GM19455 (cell line): ENCODE results near the gene ZRANB1.

Experiments
- ATAC-seq: cut with Tn5 transposase; IDR thresholded peaks from one replicate; pipeline ENCODE4 v1.9.1; 2021; ENCODE audit not compliant: unreplicated experiment

ZRANB1 gene

DNA sequence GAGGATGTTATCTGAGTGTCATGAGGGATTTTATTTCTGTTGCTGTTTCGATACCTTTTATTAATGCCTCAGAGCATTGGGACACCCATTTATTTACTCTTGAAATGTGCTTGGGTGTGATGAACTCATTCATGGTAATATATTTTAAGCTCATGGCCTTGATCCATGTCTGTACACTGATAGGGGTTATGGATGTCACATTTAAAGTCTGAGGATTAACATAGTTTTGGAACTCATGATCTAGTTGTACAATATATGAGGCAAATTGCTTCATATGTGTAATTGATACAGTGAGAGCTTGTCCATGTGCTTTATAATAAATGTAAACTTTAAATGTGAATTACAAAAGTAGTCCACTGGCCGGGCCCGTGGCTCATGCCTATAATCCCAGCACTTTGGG, 23.0 kb upstream of the ZRANB1 start:
- ATAC-seq, result no peak

DNA sequence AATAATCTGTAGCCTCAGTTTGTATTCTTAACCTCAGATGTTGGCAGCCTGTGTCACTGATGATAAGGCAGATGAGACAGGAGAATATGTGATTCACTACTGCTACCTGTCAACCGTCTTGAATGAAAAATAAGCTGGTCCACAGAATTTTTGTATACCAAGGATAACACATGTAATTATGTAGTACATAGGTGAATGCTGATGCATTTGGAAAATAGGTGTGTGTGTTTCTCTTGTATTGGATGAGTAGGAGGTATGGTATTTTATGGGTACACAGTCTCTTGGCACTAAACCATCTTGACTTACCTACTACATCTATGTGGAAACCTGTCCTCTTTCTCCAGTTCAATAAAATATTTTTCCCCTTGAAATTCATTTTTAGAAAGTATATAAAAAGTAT, 20.7 kb upstream of the ZRANB1 start:
- no peak for ATAC-seq

DNA sequence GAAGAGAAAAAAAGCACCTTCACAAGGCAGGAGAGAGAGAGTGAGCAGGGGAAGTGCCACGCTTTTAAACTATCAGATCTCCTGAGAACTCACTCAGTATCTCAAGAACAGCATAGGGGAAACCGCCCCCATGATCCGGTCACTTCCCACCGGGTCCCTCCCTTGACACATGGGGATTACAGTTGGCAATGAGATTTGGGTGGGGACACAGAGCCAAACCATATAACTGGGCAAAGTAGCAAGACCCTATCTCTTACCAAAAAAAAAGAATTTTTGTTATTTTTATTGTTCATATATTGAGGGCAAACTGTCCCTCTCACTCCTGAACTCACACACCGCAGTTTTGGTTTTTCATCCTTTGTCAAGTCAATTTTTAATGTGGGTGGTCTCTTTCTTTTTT, 18.2 kb upstream of the ZRANB1 start:
- no peak for ATAC-seq

DNA sequence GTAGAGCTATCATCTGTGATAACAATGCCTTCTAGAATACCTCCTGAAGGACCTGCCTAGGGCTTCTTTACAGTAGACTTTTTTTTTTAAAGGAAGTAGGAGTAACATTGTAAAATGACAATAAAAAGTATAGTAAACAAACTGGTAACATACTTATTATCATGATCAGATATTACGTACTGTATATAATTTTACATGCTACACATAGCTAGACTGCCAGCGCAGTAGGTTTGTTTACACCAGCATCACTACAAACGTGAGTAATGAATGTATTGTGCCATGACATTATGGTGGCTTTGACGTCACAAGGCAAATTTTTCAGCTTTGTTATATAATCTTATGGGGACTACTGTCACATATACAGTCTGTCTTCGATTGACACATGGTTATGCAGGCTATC, 15.4 kb upstream of the ZRANB1 start:
- ATAC-seq, result no peak

DNA sequence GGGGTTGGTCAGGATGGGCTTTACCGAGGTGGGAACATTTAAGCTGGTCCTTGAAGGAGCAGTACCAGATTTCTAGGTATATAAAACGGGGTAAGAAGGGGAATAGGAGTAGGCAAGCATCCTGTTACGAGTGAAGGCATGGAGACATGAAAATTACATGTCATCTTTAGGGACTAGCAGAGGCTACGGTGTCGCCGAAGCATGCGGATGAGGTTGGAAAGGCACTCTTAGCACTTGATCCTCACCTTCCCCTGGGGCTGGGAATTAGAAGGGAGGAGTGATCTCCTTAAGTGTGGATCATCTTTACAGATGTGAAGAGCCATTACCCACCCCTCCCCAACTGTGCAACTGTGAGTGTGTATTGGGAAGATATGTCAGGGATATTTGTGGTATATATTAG, 13.8 kb upstream of the ZRANB1 start:
- no peak for ATAC-seq

DNA sequence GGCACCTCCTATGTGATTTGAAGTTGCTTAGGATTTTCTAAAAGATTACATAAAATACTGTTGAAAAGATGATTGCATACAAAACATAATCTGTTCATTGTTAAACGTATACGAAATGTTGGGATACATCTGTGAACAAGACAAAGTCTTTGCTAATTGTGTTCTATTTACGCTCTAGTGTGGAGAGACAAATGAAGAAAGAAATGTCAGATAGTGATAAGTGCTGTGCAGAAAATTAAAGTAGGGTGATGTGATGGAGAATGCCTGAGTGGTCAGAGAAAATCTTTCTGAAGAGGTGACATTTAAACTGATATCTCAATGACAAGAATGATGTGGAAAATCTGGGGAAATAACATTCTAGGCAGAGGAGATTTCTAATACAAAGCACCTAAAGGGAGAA, 13.4 kb upstream of the ZRANB1 start:
- ATAC-seq, result no peak

DNA sequence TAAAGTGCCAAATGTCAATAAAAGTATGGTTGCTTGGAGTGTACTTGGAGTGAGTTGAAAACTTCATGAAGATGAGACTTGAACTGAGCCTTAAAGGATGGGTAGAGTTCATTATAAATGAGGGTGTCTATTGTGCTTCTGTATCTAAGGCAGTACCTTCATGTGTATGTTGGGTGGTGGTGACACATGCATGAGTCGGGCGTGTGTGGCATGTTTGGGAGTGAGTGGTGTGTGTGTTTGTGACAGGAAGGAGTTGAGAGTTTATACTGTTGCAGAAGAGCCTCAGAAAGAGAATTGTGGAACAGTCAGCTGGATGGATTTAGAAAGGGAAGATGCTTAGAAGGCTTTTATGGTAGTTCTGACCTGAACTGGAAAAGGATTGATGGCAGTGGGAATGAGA, 6.0 kb upstream of the ZRANB1 start:
- no peak for ATAC-seq

DNA sequence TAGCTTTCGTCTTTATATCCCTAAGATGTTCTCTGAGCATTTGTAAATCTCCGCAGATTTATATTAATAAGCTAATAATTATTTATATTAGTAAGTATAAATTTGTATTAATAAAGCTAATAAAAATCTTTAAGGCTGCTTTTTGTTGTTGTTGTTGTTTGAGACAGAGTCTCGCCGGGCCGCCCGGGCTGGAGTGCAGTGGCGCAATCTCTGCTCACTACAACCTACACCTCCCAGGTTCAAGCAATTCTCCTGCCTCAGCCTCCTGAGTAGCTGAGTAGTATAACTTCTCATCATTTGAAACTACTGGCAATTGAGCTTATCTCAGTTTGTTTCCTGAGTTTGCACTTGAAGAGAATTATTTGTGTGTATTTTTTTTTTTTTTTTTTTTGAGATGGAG, 5.1 kb upstream of the ZRANB1 start:
- ATAC-seq, result no peak

DNA sequence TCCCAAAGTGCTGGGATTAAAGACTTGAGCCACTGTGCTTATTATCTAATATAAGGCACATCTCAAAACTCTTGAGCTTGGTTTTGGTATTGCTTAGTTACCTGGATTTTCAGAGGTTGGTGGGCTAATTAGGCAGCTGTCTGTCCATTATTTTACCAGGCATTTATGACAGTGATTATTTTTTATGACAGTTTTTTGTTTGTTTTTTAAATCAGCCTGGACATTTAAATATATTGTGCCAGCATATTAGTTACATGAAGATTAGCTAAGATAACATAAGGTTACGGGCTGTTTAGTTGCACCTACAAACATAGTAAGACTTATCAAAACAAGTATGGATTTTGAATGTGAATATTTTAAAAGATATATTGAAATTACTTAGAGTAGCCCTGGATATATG, 2.6 kb upstream of the ZRANB1 start:
- no peak for ATAC-seq

DNA sequence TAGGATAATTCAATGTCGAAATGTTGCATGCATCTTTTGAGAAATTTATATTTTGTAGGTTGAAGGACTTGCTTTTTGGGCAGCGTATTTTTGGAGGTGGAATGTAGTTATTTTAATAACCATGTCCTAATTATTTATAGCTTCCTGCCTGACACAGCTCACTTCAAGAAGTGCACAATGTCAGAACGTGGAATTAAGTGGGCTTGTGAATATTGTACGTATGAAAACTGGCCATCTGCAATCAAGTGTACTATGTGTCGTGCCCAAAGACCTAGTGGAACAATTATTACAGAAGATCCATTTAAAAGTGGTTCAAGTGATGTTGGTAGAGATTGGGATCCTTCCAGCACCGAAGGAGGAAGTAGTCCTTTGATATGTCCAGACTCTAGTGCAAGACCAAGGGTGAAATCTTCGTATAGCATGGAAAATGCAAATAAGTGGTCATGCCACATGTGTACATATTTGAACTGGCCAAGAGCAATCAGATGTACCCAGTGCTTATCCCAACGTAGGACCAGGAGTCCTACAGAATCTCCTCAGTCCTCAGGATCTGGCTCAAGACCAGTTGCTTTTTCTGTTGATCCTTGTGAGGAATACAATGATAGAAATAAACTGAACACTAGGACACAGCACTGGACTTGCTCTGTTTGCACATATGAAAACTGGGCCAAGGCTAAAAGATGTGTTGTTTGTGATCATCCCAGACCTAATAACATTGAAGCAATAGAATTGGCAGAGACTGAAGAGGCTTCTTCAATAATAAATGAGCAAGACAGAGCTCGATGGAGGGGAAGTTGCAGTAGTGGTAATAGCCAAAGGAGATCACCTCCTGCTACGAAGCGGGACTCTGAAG, 620 bp downstream of the ZRANB1 start:
- ATAC-seq, result no peak

DNA sequence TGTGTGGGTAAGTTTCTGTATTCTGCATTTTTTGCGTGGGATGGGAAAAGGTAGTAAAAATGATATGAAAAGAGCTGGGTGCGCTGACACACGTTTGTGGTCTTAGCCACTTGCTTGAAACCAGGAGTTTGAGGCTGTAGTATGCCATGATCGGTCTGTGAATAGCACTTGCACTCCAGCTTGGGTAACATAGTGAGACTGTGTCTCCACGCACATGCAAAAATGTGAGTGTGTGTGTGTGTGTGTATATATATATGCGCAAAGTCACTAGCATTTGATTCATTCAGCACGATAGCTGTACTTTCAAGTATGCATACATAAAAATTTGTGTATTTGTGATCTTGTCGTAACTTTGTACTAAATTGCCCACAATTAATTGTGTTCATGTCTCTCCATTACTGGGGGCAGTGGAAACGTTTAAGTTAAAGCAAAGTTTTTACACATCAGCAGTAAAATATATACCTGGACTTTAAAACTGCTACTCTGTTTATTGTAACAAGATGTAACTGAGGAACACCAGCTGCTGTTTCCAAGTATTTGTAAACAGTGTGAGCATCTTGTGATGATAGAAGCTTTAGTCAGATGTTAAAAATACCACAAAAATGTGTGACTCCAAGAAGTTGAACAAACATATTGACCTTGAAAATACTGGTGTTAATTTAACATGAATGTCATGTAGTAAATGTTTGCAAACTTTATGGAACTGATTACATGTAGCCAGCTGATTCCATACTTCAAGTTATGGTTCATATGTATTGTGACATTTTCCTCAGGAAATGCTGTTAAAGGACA, 1.6 kb downstream of the ZRANB1 start:
- no peak for ATAC-seq

DNA sequence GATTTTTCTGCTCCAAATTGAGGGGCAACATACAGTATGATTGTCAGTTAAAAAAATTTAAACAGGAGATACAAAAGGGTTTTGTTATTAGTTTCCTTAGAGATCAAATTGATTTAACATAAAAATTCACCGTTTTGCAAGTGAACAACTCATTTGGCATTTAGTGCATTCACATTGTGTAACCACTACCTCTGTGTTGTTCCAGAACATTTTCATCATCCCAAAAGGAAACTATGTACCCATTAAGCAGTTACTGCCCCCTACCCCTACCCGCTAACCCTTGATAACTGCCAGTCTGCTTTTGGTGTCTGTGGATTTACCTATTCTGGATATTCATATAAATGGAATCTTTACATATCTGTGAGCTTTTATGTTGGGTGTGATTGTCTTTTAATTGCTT, 3.1 kb downstream of the ZRANB1 start:
- ATAC-seq, result no peak

DNA sequence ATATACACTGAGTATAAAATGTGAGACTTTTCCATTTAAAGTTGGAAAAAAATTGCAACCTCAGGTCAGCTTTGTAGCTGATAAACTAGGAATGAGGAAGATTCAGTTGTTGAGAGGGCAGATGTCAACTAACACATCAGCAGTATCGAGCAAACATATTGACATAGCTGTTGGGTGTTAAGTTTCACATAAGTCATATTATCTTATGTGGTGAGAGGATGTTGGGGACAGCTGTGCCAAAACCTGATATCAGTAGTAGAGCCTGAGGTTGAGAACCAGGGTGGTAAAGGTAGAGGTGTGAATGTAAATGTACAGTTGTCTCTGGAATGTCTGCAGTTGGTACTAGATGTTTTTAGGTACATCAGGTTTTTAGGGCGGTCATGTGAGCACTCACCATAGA, 5.0 kb downstream of the ZRANB1 start:
- ATAC-seq, result no peak

DNA sequence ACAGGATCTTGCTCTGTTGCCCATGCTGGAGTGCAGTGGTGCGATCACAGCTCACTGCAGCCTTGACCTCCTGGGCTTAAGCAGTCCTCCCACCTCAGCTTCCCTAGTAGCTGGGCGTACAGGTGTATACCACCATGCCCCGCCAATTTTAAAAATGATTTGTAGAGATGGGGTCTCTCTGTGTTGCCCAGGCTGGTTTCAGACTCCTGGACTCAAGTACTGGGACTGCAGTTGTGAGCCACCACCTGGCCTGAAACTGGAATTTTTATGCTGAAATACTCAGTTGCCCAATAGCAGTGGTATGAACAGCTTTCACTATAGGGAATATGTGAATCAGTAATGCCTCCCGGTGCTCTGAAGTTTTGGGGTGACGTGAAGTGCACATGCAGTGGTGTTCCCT, 7.6 kb downstream of the ZRANB1 start:
- no peak for ATAC-seq

DNA sequence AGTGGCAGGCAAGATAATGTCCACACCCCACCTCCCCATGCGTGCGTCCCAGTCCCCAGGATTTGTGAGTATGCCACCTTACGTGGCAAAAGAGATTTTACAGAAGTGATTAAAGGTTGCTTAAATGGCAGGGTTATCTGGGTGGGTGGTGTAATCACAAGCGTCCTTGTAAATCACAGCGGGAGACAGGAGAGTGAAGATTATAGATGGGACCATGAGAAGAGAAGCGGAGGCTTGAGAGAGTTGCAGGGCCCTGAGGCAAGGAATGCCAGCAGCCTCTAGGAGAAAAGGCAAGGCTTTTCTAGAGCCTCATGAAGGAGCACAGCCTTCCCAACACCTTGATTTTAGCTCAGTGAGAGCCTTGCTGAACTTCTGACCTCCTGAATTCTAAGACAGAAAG, 10.2 kb downstream of the ZRANB1 start:
- no peak for ATAC-seq

DNA sequence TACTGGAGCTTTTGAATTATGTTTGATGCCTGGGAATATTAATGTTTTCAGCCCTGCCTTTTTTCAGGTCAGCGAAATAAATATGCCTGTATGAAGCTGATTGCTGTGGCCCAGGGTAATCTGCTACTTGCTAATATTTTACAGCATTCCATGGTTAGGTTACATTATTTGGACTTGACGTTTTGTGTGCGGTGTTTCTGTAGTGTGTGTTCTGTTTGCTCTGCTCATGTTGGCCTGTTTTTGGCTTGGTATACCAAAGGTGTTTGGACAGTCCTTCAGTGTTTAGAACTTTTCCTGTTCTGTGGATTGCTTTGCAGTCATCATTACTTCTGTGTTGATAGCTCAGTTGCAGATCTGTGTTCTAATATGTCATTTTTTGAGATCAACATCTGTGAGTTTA, 11.5 kb downstream of the ZRANB1 start:
- ATAC-seq, result no peak

DNA sequence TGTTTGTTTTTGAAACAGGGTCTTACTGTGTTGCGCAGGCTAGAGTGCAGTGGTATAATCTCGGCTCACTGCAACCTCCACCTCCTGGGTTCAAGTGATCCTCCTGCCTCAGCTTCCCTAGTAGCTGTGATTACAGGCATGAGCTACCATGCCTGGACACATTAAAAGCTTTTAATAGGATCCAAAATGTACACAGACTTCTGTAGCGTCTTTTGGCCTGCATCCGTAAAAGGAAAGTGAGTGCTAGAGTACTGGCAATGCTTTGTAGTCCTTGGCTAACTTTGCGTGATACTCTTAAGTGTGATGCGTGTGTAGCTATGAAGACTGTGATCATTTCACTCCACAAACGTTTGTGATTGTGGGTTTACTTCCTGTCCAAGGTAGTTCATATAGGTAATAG, 13.3 kb downstream of the ZRANB1 start:
- no peak for ATAC-seq

DNA sequence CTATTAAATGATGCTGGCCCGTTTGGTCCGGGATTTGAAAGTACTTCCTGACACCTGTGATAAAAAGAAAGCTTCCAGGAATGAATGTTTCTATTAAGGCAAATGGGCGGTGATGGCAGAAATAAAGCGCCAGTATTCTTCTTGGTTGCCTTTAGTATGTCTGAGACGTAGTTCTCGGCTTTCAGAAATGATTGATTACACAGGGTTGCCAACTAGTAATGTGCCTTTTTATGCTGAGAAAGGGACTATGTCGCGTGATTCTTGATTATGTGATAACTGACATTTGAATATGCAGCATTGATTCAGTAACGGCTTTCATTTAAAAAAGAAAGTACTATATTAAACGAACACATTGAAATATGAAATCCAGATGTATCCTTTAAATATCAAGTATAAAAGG, 13.9 kb downstream of the ZRANB1 start:
- ATAC-seq, result no peak

DNA sequence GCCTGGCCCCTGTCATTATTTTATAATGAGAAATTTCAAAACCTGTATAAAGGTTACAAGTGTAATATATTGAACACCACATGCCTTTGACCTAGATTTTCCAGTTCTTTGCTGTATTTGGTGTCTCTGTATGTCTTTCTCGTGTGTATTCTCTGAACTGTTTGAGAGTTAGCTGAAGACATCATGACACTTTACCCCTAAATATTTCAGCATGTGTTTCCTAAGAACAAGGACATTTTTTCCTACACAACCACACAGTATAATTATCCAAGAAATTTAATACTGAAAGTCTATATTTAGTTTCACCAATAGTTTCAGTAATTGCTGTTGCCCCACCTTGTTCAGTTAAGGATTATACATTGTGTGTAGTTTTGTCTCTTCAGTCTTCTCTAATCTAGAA, 14.8 kb downstream of the ZRANB1 start:
- ATAC-seq, result no peak

DNA sequence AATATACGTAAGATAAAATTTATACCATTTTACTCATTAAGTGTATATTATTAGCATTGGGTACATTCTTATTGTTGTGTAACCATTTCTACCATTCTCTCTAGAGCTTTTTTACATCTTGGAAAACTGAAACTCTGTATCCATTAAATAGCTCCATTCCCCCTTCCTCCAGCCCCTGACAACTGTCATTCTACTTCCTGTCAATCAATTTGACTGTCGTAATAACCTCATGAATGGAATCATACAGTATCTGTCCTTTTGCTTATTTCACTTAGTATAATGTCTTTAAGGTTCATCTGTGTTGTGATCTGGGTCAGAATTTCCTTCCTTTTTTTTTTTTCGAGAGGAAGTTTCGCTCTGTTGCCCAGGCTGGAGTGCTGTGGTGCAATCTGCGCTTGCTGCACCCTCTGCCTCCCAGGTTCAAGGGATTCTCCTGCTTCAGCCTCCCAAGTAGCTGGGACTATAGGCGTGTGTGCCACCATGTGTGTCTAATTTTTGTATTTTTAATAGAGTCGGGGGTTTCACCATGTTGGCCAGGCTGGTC, 15.6 kb downstream of the ZRANB1 start:
- ATAC-seq, result no peak

DNA sequence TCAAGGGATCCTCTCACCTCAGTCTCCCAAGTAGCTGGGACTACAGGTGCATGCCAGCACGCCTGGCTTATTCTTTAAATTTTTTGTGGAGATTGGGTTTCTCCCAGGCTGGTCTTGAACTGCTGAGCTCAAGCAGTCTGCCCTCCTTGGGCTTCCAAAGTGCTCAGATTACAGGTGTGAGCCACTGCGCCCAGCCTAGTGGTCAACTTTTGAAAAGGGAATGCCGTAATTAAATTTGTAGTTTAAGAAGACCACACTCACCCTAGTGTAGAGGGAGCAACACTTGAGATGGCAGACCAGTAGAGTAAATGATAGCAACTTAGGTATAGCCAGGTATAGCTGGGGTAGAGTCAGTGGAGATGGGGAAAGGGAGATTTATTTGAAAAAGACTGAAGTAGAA, 17.6 kb downstream of the ZRANB1 start:
- ATAC-seq, result no peak

DNA sequence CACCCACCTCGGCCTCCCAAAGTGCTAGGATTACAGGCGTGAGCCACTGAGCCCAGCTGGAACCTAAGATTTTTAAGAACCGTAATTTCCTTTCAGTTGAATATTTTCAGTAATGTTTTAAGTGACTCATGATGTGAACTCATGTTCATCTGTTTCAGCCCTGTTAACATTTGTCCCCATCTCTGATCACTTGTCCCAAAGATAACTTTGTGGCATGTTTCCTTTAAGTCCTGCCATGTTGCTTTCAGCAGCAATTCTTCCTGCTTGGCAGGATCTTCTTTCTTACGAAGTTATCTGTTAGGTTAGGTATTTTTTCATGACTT, 19.3 kb downstream of the ZRANB1 start:
- no peak for ATAC-seq
